ENCODE data around the gene FOCAD.
A peak's percentile ranks its signal among the peaks of the same experiment; 100 is the strongest.

The FOCAD gene

DNA sequence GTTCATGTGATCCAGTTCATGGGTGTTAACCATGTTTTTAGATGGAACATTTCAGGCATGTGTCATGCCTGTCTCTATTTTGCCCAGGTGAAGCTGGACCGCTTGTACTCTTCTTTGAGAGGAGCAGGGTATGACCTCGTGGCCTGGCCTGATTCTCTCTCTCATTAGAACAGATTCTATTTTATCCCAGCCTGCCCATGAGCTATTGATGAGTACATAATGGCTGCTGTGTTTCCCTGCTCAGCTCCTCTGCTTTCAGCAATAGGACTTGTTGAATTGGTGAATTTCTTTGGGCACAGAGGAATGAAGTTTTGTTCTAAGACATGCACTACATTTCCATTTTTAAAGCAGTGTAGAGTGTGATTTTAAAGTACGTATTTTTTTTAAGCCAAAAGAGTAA is 261.2 kb downstream of the FOCAD start:
- peaks cover 0 to 19% of the 10 kb centered on the region in 2 donors for H3K36me3 ChIP-seq (replicated peaks in 1 of 2; ENCODE audit: control insufficient read depth in 2 of 2, insufficient read depth in 2 of 2, low read length in 2 of 2)
- whole genome bisulfite sequencing, 2 donors (ENCODE audit: extremely low coverage in 2 of 2, insufficient read length in 2 of 2, insufficient replicate concordance in 1 of 2) = no CpG with 5 or more reads among the region's 3 CpGs

DNA sequence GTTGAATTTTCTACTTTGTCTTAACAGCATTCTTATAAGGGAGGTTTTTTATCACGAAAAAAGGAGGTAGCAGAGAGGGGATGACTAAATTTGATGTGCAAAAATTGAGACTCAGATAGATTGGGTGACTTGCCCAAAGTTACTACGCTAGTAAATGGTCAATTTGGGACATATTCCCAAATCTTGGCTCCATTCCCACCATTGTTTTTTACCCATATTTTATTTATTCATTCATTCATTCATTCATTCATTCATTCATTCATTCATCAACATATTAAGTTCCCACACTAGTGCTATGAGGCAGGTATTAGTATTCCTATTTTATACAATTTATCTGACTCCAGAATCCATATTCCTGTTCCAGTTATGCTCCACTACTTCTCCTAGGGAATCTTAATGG is 261.8 kb downstream of the FOCAD start:
- DNase-seq (ENCODE audit: low spot score) = no peak
- H2BK15ac ChIP-seq (ENCODE audit: low read length) = no peak overlapping the region

More for the DNA sequence above, 261.2 kb downstream of the FOCAD start:
- Histone ChIP-seq H3K4me3 (ENCODE audit: low read length in 2 of 2) (no peak overlapping the region), H2BK15ac (ENCODE audit: low read length) (no peak overlapping the region), H3K4ac (ENCODE audit: low read length) (no peak overlapping the region), H3K27ac (replicated peaks; ENCODE audit: low read length) (peak overlapping the region; percentile 8), H2BK120ac (ENCODE audit: low read depth, low read length) (no peak overlapping the region), H3K79me1 (ENCODE audit: low read depth, low read length) (no peaks in the 10 kb centered on the region), H4K8ac (ENCODE audit: low read depth, low read length) (no peak overlapping the region), H3K23ac (ENCODE audit: low read depth, low read length, poor library complexity) (no peak overlapping the region), H3K9me3 (replicated peaks in 1 of 2; ENCODE audit: control insufficient read depth in 2 of 2, insufficient read depth in 1 of 2, low read depth in 1 of 2, low read length in 2 of 2) (no peaks in the 10 kb centered on the region), H3K18ac (ENCODE audit: low read length) (no peak overlapping the region), H2BK5ac (ENCODE audit: low read length) (no peak overlapping the region), H3K4me1 (ENCODE audit: control insufficient read depth in 2 of 2, insufficient read depth in 1 of 2, low read depth in 1 of 2, low read length in 2 of 2) (peaks cover 19 to 25% of the 10 kb centered on the region in 2 donors), H4K91ac (ENCODE audit: low read depth, low read length, poor library complexity) (no peak overlapping the region), H2AFZ (ENCODE audit: low read length) (no peak overlapping the region), H3K4me2 (ENCODE audit: insufficient read depth, low read length, poor library complexity, severe bottlenecking) (no peak overlapping the region), H3K14ac (ENCODE audit: low read length) (no peak overlapping the region), H2BK12ac (ENCODE audit: low read length) (no peak overlapping the region), H2AK5ac (ENCODE audit: low read depth, low read length) (no peak overlapping the region), H3K9ac (ENCODE audit: low read depth, low read length, poor library complexity) (no peak overlapping the region), H3K27me3 (ENCODE audit: control insufficient read depth in 3 of 3, insufficient read depth in 3 of 3, low read depth in 1 of 3, low read length in 3 of 3) (no peaks in the 10 kb centered on the region)
- DNase-seq (ENCODE audit: low spot score) = no peak

DNA sequence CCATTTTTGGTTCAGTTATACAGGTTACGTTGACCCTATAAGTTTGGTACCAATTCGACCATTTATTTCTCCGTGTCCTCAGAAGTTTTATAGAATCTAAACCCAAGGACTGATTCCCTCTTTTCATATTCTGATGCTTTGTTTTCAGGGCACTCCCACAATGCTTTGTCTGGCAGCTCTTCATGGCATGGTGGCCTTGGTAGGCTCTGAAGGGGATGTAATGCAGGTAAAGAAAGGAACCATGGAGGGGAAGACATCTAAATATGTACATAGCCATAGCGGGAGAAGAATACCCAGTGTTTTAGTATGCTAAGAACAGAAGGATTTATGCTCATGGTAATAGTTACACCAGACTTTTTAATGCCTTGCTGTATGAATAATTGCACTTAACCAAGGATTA is 264.6 kb downstream of the FOCAD start:
- no peak overlapping the region for H3K14ac ChIP-seq (ENCODE audit: low read length)
- WGBS, 2 donors (ENCODE audit: extremely low coverage in 2 of 2, insufficient read length in 2 of 2, insufficient replicate concordance in 1 of 2) = no CpG with 5 or more reads among the region's 4 CpGs

More for the DNA sequence above, 261.8 kb downstream of the FOCAD start:
- Histone ChIP-seq H3K4ac (ENCODE audit: low read length) (no peak overlapping the region), H3K27ac (replicated peaks; ENCODE audit: low read length) (peak overlapping the region; percentile 47), H3K23ac (ENCODE audit: low read depth, low read length, poor library complexity) (no peak overlapping the region), H3K4me3 (ENCODE audit: low read length in 2 of 2) (no peak overlapping the region), H3K36me3 (replicated peaks in 1 of 2; ENCODE audit: control insufficient read depth in 2 of 2, insufficient read depth in 2 of 2, low read length in 2 of 2) (peaks cover 0 to 25% of the 10 kb centered on the region in 2 donors), H3K4me1 (ENCODE audit: control insufficient read depth in 2 of 2, insufficient read depth in 1 of 2, low read depth in 1 of 2, low read length in 2 of 2) (peaks cover 19 to 25% of the 10 kb centered on the region in 2 donors), H4K91ac (ENCODE audit: low read depth, low read length, poor library complexity) (no peak overlapping the region), H2AFZ (ENCODE audit: low read length) (no peak overlapping the region), H3K4me2 (ENCODE audit: insufficient read depth, low read length, poor library complexity, severe bottlenecking) (no peak overlapping the region), H4K8ac (ENCODE audit: low read depth, low read length) (no peak overlapping the region), H3K18ac (ENCODE audit: low read length) (no peak overlapping the region), H3K79me1 (ENCODE audit: low read depth, low read length) (no peaks in the 10 kb centered on the region), H3K9me3 (replicated peaks in 1 of 2; ENCODE audit: control insufficient read depth in 2 of 2, insufficient read depth in 1 of 2, low read depth in 1 of 2, low read length in 2 of 2) (no peaks in the 10 kb centered on the region), H2AK5ac (ENCODE audit: low read depth, low read length) (no peak overlapping the region), H3K14ac (ENCODE audit: low read length) (no peak overlapping the region), H2BK12ac (ENCODE audit: low read length) (no peak overlapping the region), H3K27me3 (ENCODE audit: control insufficient read depth in 3 of 3, insufficient read depth in 3 of 3, low read depth in 1 of 3, low read length in 3 of 3) (no peaks in the 10 kb centered on the region), H2BK5ac (ENCODE audit: low read length) (no peak overlapping the region), H2BK120ac (ENCODE audit: low read depth, low read length) (no peak overlapping the region), H3K9ac (ENCODE audit: low read depth, low read length, poor library complexity) (no peak overlapping the region)
- WGBS, 2 donors (ENCODE audit: extremely low coverage in 2 of 2, insufficient read length in 2 of 2, insufficient replicate concordance in 1 of 2) = no CpG with 5 or more reads among the region's 2 CpGs

DNA sequence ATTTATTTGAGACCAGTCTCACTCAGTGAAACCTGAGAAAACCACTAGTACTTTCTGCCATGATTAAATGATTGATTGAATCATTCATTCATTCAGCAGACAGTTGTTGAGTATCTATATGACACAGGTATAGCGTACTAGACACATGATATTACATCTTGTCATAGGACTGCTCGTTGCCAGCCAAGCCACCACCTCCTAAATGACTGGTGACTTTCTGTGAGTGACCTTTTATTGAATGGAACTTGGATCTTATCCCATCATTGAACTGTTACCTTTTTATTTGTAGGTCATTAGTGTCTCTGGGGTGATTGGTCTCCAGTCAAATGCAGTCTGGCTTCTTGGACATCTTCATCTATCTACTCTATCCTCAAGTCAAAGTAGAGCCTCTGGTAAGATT is 266.6 kb downstream of the FOCAD start:
- H3K36me3 ChIP-seq (replicated peaks in 1 of 2; ENCODE audit: control insufficient read depth in 2 of 2, insufficient read depth in 2 of 2, low read length in 2 of 2) = peaks cover 0 to 59% of the 10 kb centered on the region in 2 donors
- H4K8ac ChIP-seq (ENCODE audit: low read depth, low read length) = no peak overlapping the region
- peaks cover 11 to 16% of the 10 kb centered on the region in 2 donors for H3K4me1 ChIP-seq (ENCODE audit: control insufficient read depth in 2 of 2, insufficient read depth in 1 of 2, low read depth in 1 of 2, low read length in 2 of 2)
- no peak overlapping the region for H2BK5ac ChIP-seq (ENCODE audit: low read length)
- H2AK5ac ChIP-seq (ENCODE audit: low read depth, low read length) = no peak overlapping the region
- H3K27ac ChIP-seq (replicated peaks; ENCODE audit: low read length) = no peak overlapping the region
- H3K27me3 ChIP-seq (ENCODE audit: control insufficient read depth in 3 of 3, insufficient read depth in 3 of 3, low read depth in 1 of 3, low read length in 3 of 3) = no peaks in the 10 kb centered on the region
- H2AFZ ChIP-seq (ENCODE audit: low read length) = no peak overlapping the region
- no peaks in the 10 kb centered on the region for H3K9me3 ChIP-seq (replicated peaks in 1 of 2; ENCODE audit: control insufficient read depth in 2 of 2, insufficient read depth in 1 of 2, low read depth in 1 of 2, low read length in 2 of 2)
- H3K14ac ChIP-seq (ENCODE audit: low read length) = no peak overlapping the region
- no peaks in the 10 kb centered on the region for H3K79me1 ChIP-seq (ENCODE audit: low read depth, low read length)
- no peak overlapping the region for H3K4me2 ChIP-seq (ENCODE audit: insufficient read depth, low read length, poor library complexity, severe bottlenecking)
- no CpG with 5 or more reads among the region's 2 CpGs for WGBS, 2 donors (ENCODE audit: extremely low coverage in 2 of 2, insufficient read length in 2 of 2, insufficient replicate concordance in 1 of 2)
- no peak overlapping the region for H2BK12ac ChIP-seq (ENCODE audit: low read length)
- H3K23ac ChIP-seq (ENCODE audit: low read depth, low read length, poor library complexity) = no peak overlapping the region
- H4K91ac ChIP-seq (ENCODE audit: low read depth, low read length, poor library complexity) = no peak overlapping the region
- H3K4ac ChIP-seq (ENCODE audit: low read length) = no peak overlapping the region
- no peak overlapping the region for H3K9ac ChIP-seq (ENCODE audit: low read depth, low read length, poor library complexity)
- no peak overlapping the region for H3K18ac ChIP-seq (ENCODE audit: low read length)
- no peak overlapping the region for H2BK120ac ChIP-seq (ENCODE audit: low read depth, low read length)
- no peak overlapping the region for H3K4me3 ChIP-seq (ENCODE audit: low read length in 2 of 2)
- DNase-seq (ENCODE audit: low spot score) = no peak
- no peak overlapping the region for H2BK15ac ChIP-seq (ENCODE audit: low read length)

More for the DNA sequence above, 264.6 kb downstream of the FOCAD start:
- Histone ChIP-seq H2AFZ (ENCODE audit: low read length) (no peak overlapping the region), H2BK120ac (ENCODE audit: low read depth, low read length) (no peak overlapping the region), H3K9me3 (replicated peaks in 1 of 2; ENCODE audit: control insufficient read depth in 2 of 2, insufficient read depth in 1 of 2, low read depth in 1 of 2, low read length in 2 of 2) (no peaks in the 10 kb centered on the region), H3K18ac (ENCODE audit: low read length) (no peak overlapping the region), H3K27ac (replicated peaks; ENCODE audit: low read length) (no peak overlapping the region), H3K4me3 (ENCODE audit: low read length in 2 of 2) (no peak overlapping the region), H4K91ac (ENCODE audit: low read depth, low read length, poor library complexity) (no peak overlapping the region), H2BK15ac (ENCODE audit: low read length) (no peak overlapping the region), H3K27me3 (ENCODE audit: control insufficient read depth in 3 of 3, insufficient read depth in 3 of 3, low read depth in 1 of 3, low read length in 3 of 3) (no peaks in the 10 kb centered on the region), H2BK12ac (ENCODE audit: low read length) (no peak overlapping the region), H4K8ac (ENCODE audit: low read depth, low read length) (no peak overlapping the region), H2AK5ac (ENCODE audit: low read depth, low read length) (no peak overlapping the region), H3K23ac (ENCODE audit: low read depth, low read length, poor library complexity) (no peak overlapping the region), H2BK5ac (ENCODE audit: low read length) (no peak overlapping the region), H3K9ac (ENCODE audit: low read depth, low read length, poor library complexity) (no peak overlapping the region), H3K79me1 (ENCODE audit: low read depth, low read length) (no peaks in the 10 kb centered on the region), H3K4me1 (ENCODE audit: control insufficient read depth in 2 of 2, insufficient read depth in 1 of 2, low read depth in 1 of 2, low read length in 2 of 2) (peaks cover 14 to 22% of the 10 kb centered on the region in 2 donors), H3K4me2 (ENCODE audit: insufficient read depth, low read length, poor library complexity, severe bottlenecking) (no peak overlapping the region), H3K36me3 (replicated peaks in 1 of 2; ENCODE audit: control insufficient read depth in 2 of 2, insufficient read depth in 2 of 2, low read length in 2 of 2) (peaks cover 0 to 52% of the 10 kb centered on the region in 2 donors), H3K4ac (ENCODE audit: low read length) (no peak overlapping the region)
- no peak for DNase-seq (ENCODE audit: low spot score)

Data from neuronal stem cell (in vitro differentiated cells).